Measurements from ENCODE around the gene OSM.
"Not testable (repeated sequence)": the region's sequence is repeated elsewhere in the genome, so short reads cannot be mapped to it uniquely, and the experiment has no call there.

OSM gene

DNA sequence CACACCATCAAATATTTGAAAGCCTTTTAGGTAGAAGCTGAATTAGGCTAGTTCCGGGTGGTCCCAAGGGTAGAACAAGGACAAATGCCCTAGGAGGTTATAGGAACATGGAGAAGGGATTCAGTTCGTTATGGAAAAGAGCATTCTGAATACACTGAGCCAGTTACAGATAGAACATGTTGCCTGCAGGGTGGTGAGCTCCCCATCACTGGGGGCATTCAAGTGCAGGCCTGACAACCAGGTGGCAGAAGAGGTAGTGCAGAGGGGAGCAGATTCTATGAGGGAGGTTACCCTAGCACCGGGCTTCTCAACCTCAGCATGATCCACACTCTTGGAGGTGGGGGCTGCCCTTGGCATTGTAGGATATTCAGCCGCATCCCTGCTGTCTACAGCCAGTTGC is 44.3 kb downstream of the OSM start:
- DNase-seq, result no peak

DNA sequence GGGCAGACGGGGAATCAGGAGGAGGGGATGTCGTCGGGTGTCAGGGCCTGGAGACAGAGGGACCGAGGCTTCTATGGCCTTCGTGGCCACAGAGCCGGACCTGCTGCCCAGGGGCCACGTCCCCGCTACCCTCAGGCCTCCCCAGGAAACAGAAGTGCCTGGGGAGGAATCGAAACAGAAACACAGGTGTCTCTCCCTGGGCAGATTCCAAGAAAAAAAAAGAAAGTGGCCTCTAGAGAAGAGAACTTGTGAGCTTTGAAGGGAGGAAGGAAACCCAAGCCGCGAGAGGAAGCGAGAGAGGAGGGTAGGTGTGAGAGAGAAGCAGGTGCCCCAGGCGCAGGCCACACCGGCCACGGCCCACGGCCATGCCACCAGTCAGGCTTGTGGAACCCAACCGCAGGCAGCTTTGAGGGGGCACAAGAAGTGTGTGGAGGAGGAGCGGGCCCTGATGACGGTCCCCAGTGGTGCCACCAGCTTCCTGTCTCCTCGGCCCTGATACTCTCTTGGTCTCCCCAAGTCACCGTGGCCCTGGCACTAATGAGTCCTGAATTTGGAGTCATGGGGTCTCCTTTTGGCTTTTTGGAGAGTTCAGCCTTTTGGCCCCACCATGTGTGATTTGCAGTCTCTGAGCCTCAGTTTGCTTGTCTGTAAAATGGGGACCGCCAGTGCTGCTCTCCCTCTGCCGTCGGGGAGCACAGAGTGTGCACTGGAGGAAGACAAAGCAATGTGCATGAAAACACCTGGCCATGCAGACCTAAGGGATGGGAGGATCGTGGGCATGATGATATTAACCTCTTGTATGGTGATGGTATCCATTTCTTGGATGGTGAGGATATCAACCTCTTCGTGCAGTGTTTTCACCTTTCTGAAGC is 45.3 kb downstream of the OSM start:
- DNase-seq, result no peak

DNA sequence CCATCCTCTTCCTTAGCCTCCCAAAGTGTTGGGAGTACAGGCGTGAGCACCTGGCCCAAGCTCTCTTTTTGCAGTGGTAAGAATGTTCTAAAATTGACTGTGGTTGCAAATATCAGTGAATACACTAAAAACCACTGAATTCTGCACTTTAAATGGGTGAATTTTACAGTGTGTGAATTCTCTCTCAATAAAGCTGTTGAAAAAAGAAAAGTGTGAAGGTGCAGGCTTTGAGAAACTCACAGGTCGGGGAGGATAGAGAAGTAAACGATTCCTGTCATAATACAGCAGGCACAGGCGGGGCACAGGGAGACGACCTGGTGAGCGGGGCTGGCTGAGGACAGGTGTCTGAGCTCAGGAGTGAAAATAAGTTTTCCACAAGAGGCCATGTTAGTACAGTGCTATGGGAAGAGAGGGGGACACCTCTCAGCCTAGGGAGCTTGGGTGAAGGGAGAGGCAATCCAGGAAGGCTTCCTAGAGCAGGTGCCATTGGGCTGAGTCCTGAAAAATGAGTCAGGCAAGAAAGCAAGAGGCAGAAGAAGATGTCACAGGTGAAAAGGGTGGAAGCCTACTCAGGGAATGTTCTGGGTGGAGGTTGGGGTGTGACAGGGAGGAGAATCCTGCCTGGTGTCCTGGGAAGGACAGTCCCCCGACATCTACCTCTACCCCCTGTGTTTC is 46.2 kb downstream of the OSM start:
- no peak for DNase-seq

DNA sequence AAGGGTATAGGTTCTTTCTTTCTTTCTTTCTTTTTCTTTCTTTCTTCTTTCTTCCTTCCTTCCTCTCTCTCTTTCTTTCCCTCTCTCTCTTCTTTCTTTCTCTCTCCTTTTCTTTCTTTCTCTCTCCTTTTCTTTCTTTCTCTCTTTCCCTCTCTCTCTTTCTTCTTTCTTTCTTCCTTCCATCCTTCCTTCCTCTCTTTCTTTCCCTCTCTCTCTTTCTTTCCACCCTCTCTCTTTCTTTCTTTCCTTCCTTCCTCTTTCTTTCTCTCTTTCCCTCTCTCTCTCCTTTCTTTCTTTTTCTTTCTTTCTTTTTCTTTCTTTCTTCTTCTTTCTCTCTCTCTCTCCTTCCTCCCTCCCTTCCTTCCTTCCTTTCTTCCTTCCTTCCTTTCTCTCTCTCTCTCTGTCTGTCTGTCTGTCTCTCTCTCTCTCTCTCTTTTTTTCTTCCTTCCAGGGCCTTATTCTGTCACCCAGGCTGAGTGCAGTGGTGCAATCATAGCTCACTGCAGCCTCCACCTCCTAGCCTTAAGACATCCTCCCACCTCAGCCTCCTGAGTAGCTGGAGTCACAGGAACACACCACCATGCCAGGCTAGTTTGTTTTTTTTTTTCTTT is 46.9 kb downstream of the OSM start:
- no peak for DNase-seq

DNA sequence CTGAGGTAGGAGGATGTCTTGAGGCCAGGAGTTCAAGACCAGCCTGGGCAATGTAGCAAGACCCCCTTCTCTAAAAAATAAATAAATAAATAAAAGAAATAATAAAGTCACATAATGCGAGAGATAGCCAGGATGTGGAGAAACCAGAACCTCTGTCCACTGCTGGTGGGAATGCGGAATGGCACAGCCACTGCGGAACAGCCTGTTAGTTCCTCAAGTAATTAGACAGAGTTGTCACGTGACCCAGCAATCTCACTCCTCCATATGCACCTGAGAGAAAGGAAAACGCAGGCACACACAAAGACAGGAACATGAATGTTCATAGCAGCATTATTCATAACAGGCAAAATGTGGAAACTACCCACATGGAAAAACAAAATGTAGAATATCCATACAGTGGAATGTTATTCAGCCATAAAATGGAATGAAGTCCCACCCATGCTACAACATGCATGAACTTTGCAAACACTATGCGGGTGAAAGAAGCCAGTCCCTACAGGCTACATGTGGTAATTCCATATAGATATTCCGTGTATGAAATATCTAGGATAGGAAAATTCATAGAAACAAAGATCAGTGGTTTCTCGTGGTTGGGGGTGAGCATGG is 47.5 kb downstream of the OSM start:
- no peak for DNase-seq

DNA sequence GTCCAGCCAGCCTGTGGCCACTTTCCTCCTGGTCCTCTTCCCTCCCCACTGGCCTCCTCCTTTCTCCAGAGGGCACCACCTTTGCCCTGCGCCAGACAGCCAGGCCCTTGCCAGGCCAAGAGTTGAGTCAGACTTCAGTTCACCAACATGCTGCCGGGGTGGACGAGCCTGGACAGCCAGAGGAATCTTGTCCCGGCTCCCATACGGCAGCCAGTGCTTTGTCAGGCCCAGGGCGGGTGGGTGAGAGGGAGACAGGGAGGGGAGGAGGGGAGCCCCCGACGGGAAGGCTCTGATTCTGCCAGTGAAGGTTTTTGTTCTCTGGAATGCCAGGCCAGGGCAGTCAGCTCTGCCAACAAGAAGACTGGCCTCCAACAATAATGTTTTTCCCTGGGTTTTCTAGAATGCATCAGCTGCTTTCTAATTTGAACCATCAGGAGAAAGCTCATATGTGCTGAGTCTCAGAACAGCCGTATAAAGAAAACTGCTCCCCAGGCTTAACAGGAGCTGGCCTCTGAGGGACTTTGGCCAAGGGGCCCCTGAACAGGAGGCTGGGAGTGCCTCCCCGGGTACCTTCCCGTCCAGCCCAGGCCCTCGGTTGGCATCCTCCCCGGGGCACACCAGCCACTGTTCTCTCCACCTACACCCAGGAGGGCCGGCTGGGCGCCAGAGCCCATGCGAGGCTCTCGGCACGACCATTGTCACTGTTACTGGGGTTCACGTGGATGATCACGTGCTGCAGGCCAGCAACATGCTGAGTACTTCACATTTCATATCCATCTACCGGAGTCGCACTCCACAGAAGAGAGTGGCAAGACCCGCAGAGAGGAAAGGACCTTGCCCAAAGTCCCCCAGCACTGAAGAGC is 48.7 kb downstream of the OSM start:
- DNase-seq, result no peak

DNA sequence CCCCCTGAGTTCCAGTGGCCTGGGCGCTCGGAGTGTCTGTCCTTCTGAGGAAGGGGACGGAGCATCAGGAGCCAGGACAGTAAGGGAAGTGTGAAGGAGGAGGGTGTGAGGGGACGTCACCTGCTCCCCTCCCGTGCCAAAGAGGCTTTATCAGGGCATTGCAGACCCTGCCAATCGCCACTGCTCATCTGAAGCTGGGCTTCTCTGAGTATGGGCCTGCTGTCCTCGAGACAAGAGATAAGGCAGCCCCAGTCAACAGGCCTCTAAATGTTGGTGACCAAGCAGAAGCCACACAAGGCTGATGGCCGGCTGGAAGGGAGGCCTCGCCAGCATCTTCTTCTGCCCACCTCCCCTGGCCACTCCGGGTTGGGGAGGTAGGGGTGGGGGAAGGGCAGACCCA is 49.9 kb downstream of the OSM start:
- no peak for DNase-seq

DNA sequence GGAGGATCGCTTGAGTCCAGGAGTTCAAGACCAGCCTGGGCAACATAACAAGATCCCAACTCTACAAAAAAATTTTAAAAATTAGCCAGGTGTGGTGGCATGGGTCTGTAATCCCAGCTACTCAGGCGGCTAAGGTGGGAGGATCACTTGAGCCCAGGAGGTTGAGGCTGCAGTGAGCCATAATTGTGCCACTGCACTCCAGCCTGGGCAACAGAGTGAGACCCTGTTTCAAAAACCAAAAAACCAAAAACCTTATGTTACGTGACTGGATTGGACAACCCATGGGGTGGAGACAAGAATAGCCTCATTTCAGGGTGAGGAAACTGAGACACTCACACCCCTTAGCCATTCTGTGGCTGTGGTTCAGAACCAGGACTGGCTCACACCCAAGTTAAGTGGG is 50.4 kb downstream of the OSM start:
- not testable (repeated sequence) for DNase-seq

DNA sequence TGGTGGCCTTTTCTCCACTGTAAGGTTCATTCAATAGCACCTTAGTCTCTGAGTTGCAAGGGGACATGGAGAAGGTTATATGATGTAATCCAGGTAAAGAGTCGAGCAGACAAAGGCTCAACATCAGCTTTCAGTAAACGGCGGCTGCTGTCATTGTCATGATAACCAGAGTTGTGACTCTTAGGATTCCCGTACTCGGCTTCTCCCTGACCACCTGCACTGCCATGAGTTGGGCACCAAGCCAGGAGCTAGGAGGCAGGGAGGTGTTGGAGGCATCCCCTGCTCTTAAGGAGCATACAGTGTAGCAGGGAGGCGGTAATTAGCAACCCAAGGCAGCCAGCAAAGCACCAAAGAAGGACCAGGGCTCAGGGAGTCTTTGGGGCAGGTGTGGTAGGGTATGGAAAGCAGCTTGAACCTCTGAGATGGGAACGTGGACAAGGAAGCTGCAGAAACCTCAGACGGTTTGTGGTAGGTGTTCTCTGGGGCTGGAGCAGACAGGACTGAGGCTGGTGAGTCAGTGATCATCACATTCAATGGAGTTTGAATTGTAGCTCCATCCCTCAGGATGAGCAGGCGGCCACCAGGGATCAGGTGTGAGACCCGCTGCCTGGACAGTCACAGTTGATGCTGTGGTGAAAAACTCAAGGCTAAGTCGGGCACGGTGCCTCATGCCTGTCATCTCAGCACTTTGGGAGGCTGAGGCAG is 51.8 kb downstream of the OSM start:
- no peak for DNase-seq

DNA sequence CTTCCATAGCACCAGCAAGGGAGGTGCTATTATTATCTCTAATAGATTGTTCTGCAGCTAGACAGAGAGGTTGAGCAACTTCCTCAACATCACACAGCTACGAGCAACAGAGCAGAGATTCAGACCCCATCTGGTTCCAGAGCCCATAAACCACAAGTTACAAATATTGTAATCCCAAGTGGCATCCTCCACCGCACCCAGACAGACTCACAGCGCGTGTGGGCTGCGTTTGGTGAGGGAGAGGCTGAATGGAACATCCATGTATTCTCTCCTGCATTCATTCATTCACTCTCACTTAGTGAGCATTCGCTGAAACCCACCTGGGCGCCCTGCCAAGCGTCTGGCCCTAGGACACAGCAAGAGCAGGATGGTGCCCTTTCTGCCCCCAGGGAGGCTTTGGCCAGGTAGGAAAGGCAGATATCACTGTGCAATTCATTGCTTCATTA is 53.6 kb downstream of the OSM start:
- no peak for DNase-seq
